Measurements from ENCODE around the gene RBM19.

- TF ChIP-seq CTCF (IDR thresholded peaks at IDR 0.05; ENCODE audit: low read length) (no peak), EZH2 (IDR thresholded peaks at IDR 0.05; ENCODE audit: borderline replicate concordance, low read length) (no peak)
Measured at GRCh38 chr12:113889076-113889475, 77.0 kb downstream of the RBM19 start.
